GM12878 (cell line): ENCODE data around the gene TSHZ2. TPM values are rescaled to one million over a fixed set of nuclear protein-coding genes. Genes with fewer than 3 reads are reported as not detected.

Source experiments
- ATAC-seq: fragments of 200-7000 bp; cut with Tn5 transposase; 3 replicates; pipeline ENCODE4 v1.9.1; 2020; ENCODE audit warnings: mild to moderate bottlenecking, moderate library complexity
- BruUV-seq: library from RNA; stranded (reverse); fragments of 400-500 nt; replicated peaks from 2 replicates; lab custom pipeline; 2021; lab: Mats Ljungman, UMichigan
- CTCF ChIA-PET: fragments of 300-600 bp; sonication (Branson Sonifier 250); formaldehyde crosslinking; extraction: SDS; loops from one replicate; lab custom pipeline; 2021; ENCODE audit warnings: inconsistent platforms; lab: Yijun Ruan, JAX
- POLR2A ChIA-PET: fragments of 350-600 bp; formaldehyde crosslinking; extraction: SDS; loops from one replicate; lab custom pipeline; 2021; ENCODE audit warnings: inconsistent platforms; lab: Charles Lee
- RAD21 ChIA-PET: fragments of 300-600 bp; sonication (Branson Sonifier 250); formaldehyde crosslinking; loops from one replicate; lab custom pipeline; 2023; ENCODE audit warnings: antibody characterized with exemption; ENCODE audit not compliant: unreplicated experiment; lab: Charles Lee
- SMC1A ChIA-PET: fragments of 300-600 bp; sonication (Branson Sonifier 250); formaldehyde crosslinking; loops from one replicate; lab custom pipeline; 2023; ENCODE audit not compliant: unreplicated experiment, uncharacterized antibody; lab: Charles Lee
- DNase-seq: peaks from one replicate; pipeline ENCODE4 v3.0.0-alpha.2; 2011; ENCODE audit warnings: low read depth, low spot score
- FAIRE-seq: peaks from 3 replicates; lab custom pipeline; 2011; peaks lifted over from hg19 to GRCh38; lab: Jason Lieb, UNC
- H2AFZ ChIP-seq: 2 replicates; pipeline ENCODE4 v1.6.0; 2011; ENCODE audit warnings: low read depth, low read length, control low read depth; ENCODE audit not compliant: control insufficient read depth
- H3K27ac ChIP-seq: 2 replicates; pipeline ENCODE4 v1.5.1; 2011; ENCODE audit warnings: control low read depth; ENCODE audit not compliant: control insufficient read depth, insufficient read depth
- H3K27me3 ChIP-seq, 2 experiments: replicated peaks in 1 of 2; 2 replicates each; pipeline versions ENCODE4 v1.6.0 to v1.6.1; 2011; ENCODE audit warnings: low read length in 1 of 2; ENCODE audit not compliant: control insufficient read depth in 2 of 2, insufficient read depth in 2 of 2
- H3K36me3 ChIP-seq, 2 experiments: 2 replicates each; pipeline ENCODE4 v1.5.1; 2011; ENCODE audit warnings: low read length in 1 of 2; ENCODE audit not compliant: control insufficient read depth in 2 of 2, insufficient read depth in 2 of 2
- H3K4me1 ChIP-seq: 2 replicates; pipeline ENCODE4 v1.6.1; 2011; ENCODE audit warnings: mild to moderate bottlenecking, low read length, moderate library complexity, mixed read lengths; ENCODE audit not compliant: control insufficient read depth, insufficient read depth
- H3K4me2 ChIP-seq: 2 replicates; pipeline ENCODE4 v1.6.0; 2011; ENCODE audit warnings: control low read depth; ENCODE audit not compliant: control insufficient read depth, insufficient read depth
- H3K4me3 ChIP-seq: fragments of 200-600 bp; sonication (generic); 2 replicates; pipeline ENCODE4 v1.5.1; 2016
- H3K79me2 ChIP-seq: 2 replicates; pipeline ENCODE4 v1.6.0; 2011; ENCODE audit warnings: low read length; ENCODE audit not compliant: control insufficient read depth, insufficient read depth
- H3K9ac ChIP-seq: 2 replicates; pipeline ENCODE4 v1.8.0; 2011; ENCODE audit warnings: low read length, control low read depth, mixed read lengths; ENCODE audit not compliant: control insufficient read depth, insufficient read depth
- H3K9me3 ChIP-seq: replicated peaks from 3 replicates; pipeline ENCODE4 v1.5.1; 2011; ENCODE audit warnings: mild to moderate bottlenecking, low read length; ENCODE audit not compliant: control insufficient read depth, insufficient read depth
- H4K20me1 ChIP-seq: 2 replicates; pipeline ENCODE4 v1.6.0; 2011; ENCODE audit not compliant: control insufficient read depth, insufficient read depth
- BCL11A ChIP-seq: IDR thresholded peaks from 2 replicates; pipeline ENCODE4 v1.6.1; 2011; ENCODE audit warnings: low read depth, low read length
- CREB1 ChIP-seq: IDR thresholded peaks from 2 replicates; pipeline ENCODE4 v1.6.1; 2012; ENCODE audit warnings: low read depth, mild to moderate bottlenecking, inconsistent platforms
- EP300 ChIP-seq, 2 experiments: fragments of 150-350 bp in 1 of 2; IDR thresholded peaks; 2 replicates each; pipeline ENCODE4 v1.6.1; 2011 to 2012; ENCODE audit warnings: low read depth in 2 of 2, low read length in 2 of 2, borderline replicate concordance in 1 of 2, improper control_type of control experiment in 1 of 2, inconsistent platforms in 1 of 2; ENCODE audit not compliant: control insufficient read depth in 1 of 2
- ESRRA ChIP-seq: IDR thresholded peaks from 2 replicates; pipeline ENCODE4 v1.6.1; 2012; ENCODE audit warnings: mild to moderate bottlenecking, low read length, improper control_type of control experiment
- FOXM1 ChIP-seq: IDR thresholded peaks from 2 replicates; pipeline ENCODE4 v1.6.1; 2012; ENCODE audit warnings: low read depth, mild to moderate bottlenecking, inconsistent platforms, low read length, moderate library complexity
- IKZF2 ChIP-seq, 2 experiments: fragments of 450-650 bp; IDR thresholded peaks; 2 replicates each; pipeline ENCODE4 v1.6.1; 2017; ENCODE audit warnings: mild to moderate bottlenecking in 2 of 2, moderate library complexity in 2 of 2
- JUNB ChIP-seq: IDR thresholded peaks from 2 replicates; pipeline ENCODE4 v1.6.1; 2016; ENCODE audit warnings: antibody characterized with exemption, mild to moderate bottlenecking
- NFIC ChIP-seq: IDR thresholded peaks from 2 replicates; pipeline ENCODE4 v1.6.1; 2012; ENCODE audit warnings: low read depth, mild to moderate bottlenecking, inconsistent platforms, low read length, moderate library complexity
- NFXL1 ChIP-seq: fragments of 450-650 bp; IDR thresholded peaks from 2 replicates; pipeline ENCODE4 v1.6.1; 2017; ENCODE audit warnings: antibody characterized with exemption, mild to moderate bottlenecking, borderline replicate concordance
- NFYB ChIP-seq: IDR thresholded peaks from 2 replicates; pipeline ENCODE4 v1.6.1; 2011; ENCODE audit warnings: low read depth, mild to moderate bottlenecking, low read length, improper control_type of control experiment, moderate library complexity; ENCODE audit not compliant: insufficient read depth
- NR2F1 ChIP-seq: fragments of 450-650 bp; conservative IDR thresholded peaks from 2 replicates; pipeline ENCODE4 v1.6.1; 2017; ENCODE audit warnings: mild to moderate bottlenecking
- PAX5 ChIP-seq: IDR thresholded peaks from 2 replicates; pipeline ENCODE4 v1.6.1; 2011; ENCODE audit warnings: low read depth, low read length, borderline replicate concordance
- RAD21 ChIP-seq: IDR thresholded peaks from 2 replicates; pipeline ENCODE4 v1.6.1; 2011; ENCODE audit warnings: mild to moderate bottlenecking, low read depth, low read length, moderate library complexity; ENCODE audit not compliant: insufficient read depth
- SKIL ChIP-seq: fragments of 450-650 bp; IDR thresholded peaks from 2 replicates; pipeline ENCODE4 v1.6.1; 2017; ENCODE audit warnings: mild to moderate bottlenecking, low read depth, inconsistent platforms; ENCODE audit not compliant: poor library complexity, severe bottlenecking
- SMC3 ChIP-seq: IDR thresholded peaks from 2 replicates; pipeline ENCODE4 v1.6.1; 2011; ENCODE audit warnings: low read length, improper control_type of control experiment, borderline replicate concordance
- ZNF24 ChIP-seq: fragments of 450-650 bp; IDR thresholded peaks from 2 replicates; pipeline ENCODE4 v1.6.1; 2017; ENCODE audit warnings: antibody characterized with exemption, mild to moderate bottlenecking
- WGBS: methylation state at CpG from one replicate; pipeline ENCODE4 v1.1.6; 2016; ENCODE audit warnings: low lambda C conversion rate; ENCODE audit not compliant: insufficient replicate concordance, insufficient coverage; ENCODE audit errors: missing lambda C conversion rate; 5-methylcytosine and 5-hydroxymethylcytosine counted together
- in situ Hi-C: fragments of 300-500 bp; cut with MboI; formaldehyde crosslinking; loops from 9 replicates; pipeline ENCODE4 v1.14.3; 2018; ENCODE audit warnings: mixed read lengths
- intact Hi-C: fragments of 100-400 bp; cut with micrococcal nuclease; formaldehyde crosslinking; loops from one replicate; pipeline ENCODE4 v1.14.2; 2022; ENCODE audit not compliant: unreplicated experiment
- polyA plus RNA-seq, 11 experiments: library from polyadenylated mRNA; depleted of rRNA in 4 of 11; unstranded in 6 of 11; stranded (reverse) in 5 of 11; fragments of >200 nt; fragmentation: Nextera tagmentation in 4 of 11; fragmentation: Illumina TruSeq in 1 of 11; extraction: Ambion mirVana in 4 of 11; extraction: Trizol in 1 of 11; gene quantifications; 1 replicate in 1 of 11; 2 replicates in 10 of 11; pipeline versions ENCODE4 v1.2.1 to v1.2.3, GENCODE V29; 2011 to 2016; ENCODE audit warnings: inconsistent platforms in 2 of 11, missing spikeins in 2 of 11, low read depth in 1 of 11
- total RNA-seq, 4 experiments: library from RNA; depleted of rRNA in 3 of 4; stranded (reverse); fragments of >200 nt in 3 of 4; fragmentation: Illumina TruSeq in 1 of 4; extraction: Trizol in 1 of 4; gene quantifications; 2 replicates each; pipeline versions ENCODE4 v1.2.1 to v1.2.3, GENCODE V29; 2013 to 2021

TSHZ2 gene
- total and polyA plus RNA-seq, 10 of the 15 experiments (the other 5 are each of a cell fraction or from before 2014, with no cell fraction given), result 0.01 to 0.86 (median 0.13) TPM; not detected in 2

GRCh38 chr20:53146201-53146891 lies 174.2 kb downstream of the TSHZ2 start:
- BruUV-seq, result no TSS peak
- H3K4me2 ChIP-seq, result no peak overlapping the region
- intact Hi-C loops, result loop anchor here (5.0 kb wide), 1 partner anchor 174 kb away; the partner anchor contains the start of gene TSHZ2
- FAIRE-seq (no peak), DNase-seq (no peak), ATAC-seq (peak; percentile 88)
- 19% methylated on average over 10 of the region's 10 CpGs for whole genome bisulfite sequencing
- no peaks in the 10 kb centered on the region for H3K27me3 ChIP-seq
- ChIA-PET POLR2A (interaction anchor here (0.6 to 1.4 kb wide), 5 partner anchors 8 to 172 kb away, joined by 3 to 5 read pairs (median 3); no protein-coding TSS in a partner anchor), CTCF (interaction anchor here (0.6 to 1.0 kb wide), 4 partner anchors 9 to 166 kb away, joined by 3 read pairs; no protein-coding TSS in a partner anchor), SMC1A (interaction anchor here (0.5 to 1.7 kb wide), 5 partner anchors 9 to 835 kb away, joined by 3 to 7 read pairs (median 3); no protein-coding TSS in a partner anchor), RAD21 (interaction anchor here (0.8 to 1.4 kb wide), 2 partner anchors 10 to 172 kb away, joined by 3 to 4 read pairs; no protein-coding TSS in a partner anchor)
- H3K9ac ChIP-seq, result no peak overlapping the region
- H3K79me2 ChIP-seq, result no peaks in the 10 kb centered on the region
- TF ChIP-seq ESRRA, result no peak
- TF ChIP-seq SMC3, result no peak
- TF ChIP-seq SKIL, result no peak
- TF ChIP-seq EP300 (IDR thresholded peaks at IDR 0.05; ENCODE audit: borderline replicate concordance in 1 of 2, control insufficient read depth in 1 of 2, low read depth in 2 of 2, low read length in 2 of 2), result 0 out of 4 replicates have a peak, but pooled peaks of 1 of the 2 experiments have one; percentile 10
- no peak for TF ChIP-seq FOXM1
- no peak for TF ChIP-seq NR2F1
- peak; percentile 15; the same call in 1 of the 2 replicates for TF ChIP-seq ZNF24
- TF ChIP-seq NFIC, result no peak
- TF ChIP-seq RAD21, result no peak
- 0 out of 2 replicates have a peak, but pooled peaks have one; percentile 17 for TF ChIP-seq JUNB
- no peak for TF ChIP-seq IKZF2 (IDR thresholded peaks at IDR 0.05)
- no peak for TF ChIP-seq CREB1
- no peak for TF ChIP-seq NFYB
- no peak for TF ChIP-seq NFXL1
- no peak for TF ChIP-seq BCL11A
- peak; percentile 54; the same call in 1 of the 2 replicates for TF ChIP-seq PAX5
- H2AFZ ChIP-seq, result no peak overlapping the region
- no peaks in the 10 kb centered on the region for H3K36me3 ChIP-seq
- H3K27ac ChIP-seq, result no peak overlapping the region
- H3K9me3 ChIP-seq, result no peaks in the 10 kb centered on the region
- H3K4me1 ChIP-seq, result no peaks in the 10 kb centered on the region; the same call in 1 of the 2 replicates
- in situ Hi-C loops, result no loop called here
- no peak overlapping the region for H3K4me3 ChIP-seq
- H4K20me1 ChIP-seq, result no peaks in the 10 kb centered on the region
